Measurements from ENCODE around the gene GSTM3. TPM values are rescaled to one million over a fixed set of nuclear protein-coding genes. Genes with fewer than 3 reads are reported as not detected.

Gene GSTM3
- polyA plus RNA-seq, 3 donors from 2014 or later, result 1.1 to 7.1 (median 5.9) TPM

GRCh38 chr1:109782927-109783326 lies 42.1 kb upstream of the GSTM3 start:
- no peak for DNase-seq
- Mint-ChIP-seq H3K4me1 (peaks cover 14 to 20% of the 10 kb centered on the region in 2 donors), H3K4me3 (no peak overlapping the region), H3K9me3 (peaks cover 0 to 15% (median 2%) of the 10 kb centered on the region in 6 donors), H3K27me3 (ENCODE audit: low read depth in 3 of 3) (peaks cover 6 to 19% (median 6%) of the 10 kb centered on the region in 3 donors), H3K36me3 (peaks cover 3 to 5% (median 4%) of the 10 kb centered on the region in 3 donors), H3K27ac (no peak overlapping the region)

GRCh38 chr1:109782514-109782913 lies 41.7 kb upstream of the GSTM3 start:
- Mint-ChIP-seq H3K4me1 (peaks cover 9 to 16% of the 10 kb centered on the region in 2 donors), H3K9me3 (peaks cover 0 to 15% (median 2%) of the 10 kb centered on the region in 6 donors), H3K36me3 (peaks cover 3 to 5% (median 4%) of the 10 kb centered on the region in 3 donors), H3K27ac (no peak overlapping the region), H3K27me3 (ENCODE audit: low read depth in 3 of 3) (peaks cover 2 to 15% (median 6%) of the 10 kb centered on the region in 3 donors), H3K4me3 (no peak overlapping the region)
- no peak for DNase-seq

DNA sequence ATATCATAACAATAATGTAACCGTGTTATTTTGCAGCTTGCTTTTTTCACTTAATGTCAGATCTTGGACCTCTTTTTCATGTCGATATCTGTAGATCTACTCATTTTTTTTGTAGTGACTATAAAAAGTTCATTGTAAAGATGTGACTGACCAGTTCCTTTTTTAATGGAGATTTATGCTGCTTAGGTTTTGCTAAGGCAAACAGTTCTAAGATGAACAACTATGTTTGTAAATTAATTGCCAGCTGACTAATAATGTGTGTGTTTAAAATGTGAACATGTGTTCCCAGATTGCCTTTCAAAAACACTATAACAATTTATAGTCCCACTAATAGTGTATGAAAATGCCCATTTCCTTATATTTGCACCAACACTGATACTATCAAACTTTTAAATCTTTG lies 41.0 kb upstream of the GSTM3 start:
- peaks cover 3 to 5% (median 4%) of the 10 kb centered on the region in 3 donors for H3K36me3 Mint-ChIP-seq
- peaks cover 7 to 12% of the 10 kb centered on the region in 2 donors for H3K4me1 Mint-ChIP-seq
- H3K9me3 Mint-ChIP-seq, result peaks cover 0 to 15% (median 2%) of the 10 kb centered on the region in 6 donors
- peaks cover 2 to 13% (median 6%) of the 10 kb centered on the region in 3 donors for H3K27me3 Mint-ChIP-seq (ENCODE audit: low read depth in 3 of 3)
- DNase-seq, result no peak
- no peak overlapping the region for H3K4me3 Mint-ChIP-seq
- H3K27ac Mint-ChIP-seq, result no peak overlapping the region

DNA sequence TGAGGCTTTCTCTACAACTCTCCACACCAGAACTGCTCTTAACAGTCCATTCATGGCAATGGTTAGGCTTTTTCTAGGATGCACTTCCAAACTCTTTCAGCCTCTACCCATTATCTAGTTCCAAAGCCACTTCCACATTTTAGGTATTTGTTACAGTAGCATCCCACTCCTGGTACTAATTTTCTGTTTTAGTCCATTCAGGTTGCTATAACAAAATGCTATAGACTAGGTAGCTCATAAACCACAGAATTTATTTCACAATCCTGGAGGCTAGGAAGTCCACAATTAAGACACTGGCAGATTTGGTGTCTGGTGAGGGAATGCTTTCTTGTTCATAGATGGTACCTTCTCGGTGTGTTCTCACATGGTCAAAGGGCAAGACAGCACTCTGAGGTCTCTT lies 40.1 kb upstream of the GSTM3 start:
- no peak for DNase-seq

GRCh38 chr1:109777980-109778625 lies 37.3 kb upstream of the GSTM3 start:
- H3K4me1 Mint-ChIP-seq, result peaks cover 4% of the 10 kb centered on the region in 2 donors
- peaks cover 4 to 12% (median 5%) of the 10 kb centered on the region in 3 donors for H3K27me3 Mint-ChIP-seq (ENCODE audit: low read depth in 3 of 3)
- no peak for DNase-seq
- peaks cover 0 to 5% (median 3%) of the 10 kb centered on the region in 3 donors for H3K36me3 Mint-ChIP-seq
- peak overlapping the region in 1 of 6 donors; percentile 35 for H3K27ac Mint-ChIP-seq
- H3K9me3 Mint-ChIP-seq, result peaks cover 0 to 15% (median 2%) of the 10 kb centered on the region in 6 donors
- H3K4me3 Mint-ChIP-seq, result no peak overlapping the region

More for the DNA sequence above, 40.1 kb upstream of the GSTM3 start:
- Mint-ChIP-seq H3K4me3 (no peak overlapping the region), H3K27ac (no peak overlapping the region), H3K9me3 (peaks cover 0 to 15% (median 2%) of the 10 kb centered on the region in 6 donors), H3K36me3 (peaks cover 3 to 5% (median 4%) of the 10 kb centered on the region in 3 donors), H3K4me1 (peaks cover 4% of the 10 kb centered on the region in 2 donors), H3K27me3 (ENCODE audit: low read depth in 3 of 3) (peaks cover 2 to 11% (median 6%) of the 10 kb centered on the region in 3 donors)

DNA sequence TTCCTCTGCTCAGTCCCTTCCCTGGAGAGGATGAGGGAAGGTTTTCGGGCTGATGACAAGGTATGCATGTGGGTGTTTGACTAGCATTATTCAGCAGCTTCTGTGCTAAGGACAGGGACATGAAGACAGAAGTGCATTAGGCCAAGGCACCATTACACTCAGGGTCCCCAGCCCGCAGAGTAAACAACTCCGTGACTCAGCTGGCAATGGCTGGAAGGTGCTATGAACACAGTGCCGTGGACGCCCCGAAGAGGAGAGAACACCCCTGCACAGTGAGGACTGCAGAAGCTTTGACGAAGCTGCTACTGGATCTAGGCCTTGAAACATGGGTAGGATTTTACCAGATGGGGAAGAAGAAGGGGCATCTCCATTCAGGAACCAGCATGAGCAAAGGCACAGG lies 36.6 kb upstream of the GSTM3 start:
- DNase-seq, result no peak
- H3K4me1 Mint-ChIP-seq, result peaks cover 4% of the 10 kb centered on the region in 2 donors
- no peak overlapping the region for H3K4me3 Mint-ChIP-seq
- peaks cover 3 to 12% (median 5%) of the 10 kb centered on the region in 3 donors for H3K27me3 Mint-ChIP-seq (ENCODE audit: low read depth in 3 of 3)
- H3K36me3 Mint-ChIP-seq, result peaks cover 0 to 5% (median 3%) of the 10 kb centered on the region in 3 donors
- H3K27ac Mint-ChIP-seq, result peak overlapping the region in 2 of 6 donors; percentile 15 to 41
- peaks cover 0 to 15% (median 2%) of the 10 kb centered on the region in 6 donors for H3K9me3 Mint-ChIP-seq

GRCh38 chr1:109776911-109777310 lies 36.1 kb upstream of the GSTM3 start:
- H3K4me1 Mint-ChIP-seq, result peaks cover 4% of the 10 kb centered on the region in 2 donors
- peaks cover 0 to 15% (median 2%) of the 10 kb centered on the region in 6 donors for H3K9me3 Mint-ChIP-seq
- H3K27me3 Mint-ChIP-seq (ENCODE audit: low read depth in 3 of 3), result peaks cover 3 to 12% (median 5%) of the 10 kb centered on the region in 3 donors
- H3K36me3 Mint-ChIP-seq, result peaks cover 0 to 5% (median 3%) of the 10 kb centered on the region in 3 donors
- peak; percentile 76 to 79 (median 78) for DNase-seq
- peak overlapping the region in 3 of 6 donors; percentile 15 to 80 (median 79) for H3K27ac Mint-ChIP-seq
- H3K4me3 Mint-ChIP-seq, result no peak overlapping the region

DNA sequence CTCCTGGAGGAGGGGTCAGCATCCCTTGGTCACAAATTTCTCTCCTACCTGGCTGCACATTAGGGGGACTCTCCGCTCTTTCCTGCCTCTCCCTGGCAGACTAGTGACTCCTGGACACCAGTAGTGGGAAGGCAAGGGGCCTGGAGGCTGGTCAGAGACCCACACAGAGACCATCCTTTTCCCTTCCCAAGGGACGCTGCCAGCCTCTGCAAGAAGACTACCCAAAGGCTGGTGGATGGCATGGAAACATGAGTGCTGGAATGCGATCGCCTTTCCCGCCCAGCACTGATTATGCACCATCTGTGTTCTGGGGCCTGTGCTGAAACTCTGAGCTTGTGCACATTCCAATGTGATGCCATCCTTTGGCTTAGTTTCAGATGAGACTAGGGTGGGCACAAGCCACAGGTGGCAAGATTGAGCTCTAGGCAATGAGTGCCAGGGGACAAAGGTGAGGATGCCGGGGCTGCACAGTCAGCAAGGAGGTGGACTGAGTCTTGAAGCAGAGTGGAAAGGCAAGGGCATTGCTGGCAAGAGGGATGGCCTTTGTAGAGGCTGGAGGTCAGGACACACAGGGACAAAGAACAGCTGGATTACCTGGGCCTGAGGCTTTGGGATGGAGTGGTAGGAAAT lies 35.5 kb upstream of the GSTM3 start:
- H3K27ac Mint-ChIP-seq, result no peak overlapping the region
- peaks cover 0 to 9% (median 1%) of the 10 kb centered on the region in 6 donors for H3K9me3 Mint-ChIP-seq
- H3K4me1 Mint-ChIP-seq, result peaks cover 4% of the 10 kb centered on the region in 2 donors
- H3K27me3 Mint-ChIP-seq (ENCODE audit: low read depth in 3 of 3), result peaks cover 3 to 12% (median 5%) of the 10 kb centered on the region in 3 donors
- peaks cover 0 to 3% (median under 1%) of the 10 kb centered on the region in 3 donors for H3K36me3 Mint-ChIP-seq
- no peak overlapping the region for H3K4me3 Mint-ChIP-seq
- no peak for DNase-seq

GRCh38 chr1:109775398-109775797 lies 34.6 kb upstream of the GSTM3 start:
- peaks cover 0 to 10% (median 5%) of the 10 kb centered on the region in 3 donors for H3K27me3 Mint-ChIP-seq (ENCODE audit: low read depth in 3 of 3)
- no peak for DNase-seq
- peaks cover 0 to under 1% (median 0%) of the 10 kb centered on the region in 6 donors for H3K9me3 Mint-ChIP-seq
- H3K36me3 Mint-ChIP-seq, result no peaks in the 10 kb centered on the region
- H3K4me3 Mint-ChIP-seq, result no peak overlapping the region
- peaks cover 4% of the 10 kb centered on the region in 2 donors for H3K4me1 Mint-ChIP-seq
- peak overlapping the region in 1 of 6 donors; percentile 17 for H3K27ac Mint-ChIP-seq

GRCh38 chr1:109773900-109774485 lies 33.2 kb upstream of the GSTM3 start:
- DNase-seq, result no peak
- Mint-ChIP-seq H3K27me3 (ENCODE audit: low read depth in 3 of 3) (peaks cover 1 to 10% (median 7%) of the 10 kb centered on the region in 3 donors), H3K27ac (peak overlapping the region in 1 of 6 donors; percentile 15), H3K4me3 (no peak overlapping the region), H3K4me1 (peaks cover 4% of the 10 kb centered on the region in 2 donors), H3K36me3 (no peaks in the 10 kb centered on the region), H3K9me3 (no peaks in the 10 kb centered on the region)

- no peaks in the 10 kb centered on the region for H3K9me3 Mint-ChIP-seq
- peaks cover 4% of the 10 kb centered on the region in 2 donors for H3K4me1 Mint-ChIP-seq
- no peak overlapping the region for H3K4me3 Mint-ChIP-seq
- DNase-seq, result peak; percentile 56 to 69 (median 62)
- peak overlapping the region in 2 of 6 donors; percentile 15 to 73 for H3K27ac Mint-ChIP-seq
- peaks cover 1 to 10% (median 7%) of the 10 kb centered on the region in 3 donors for H3K27me3 Mint-ChIP-seq (ENCODE audit: low read depth in 3 of 3)
- H3K36me3 Mint-ChIP-seq, result no peaks in the 10 kb centered on the region
These were observed 32.5 kb upstream of the GSTM3 start for GRCh38 chr1:109773203-109773899.

DNA sequence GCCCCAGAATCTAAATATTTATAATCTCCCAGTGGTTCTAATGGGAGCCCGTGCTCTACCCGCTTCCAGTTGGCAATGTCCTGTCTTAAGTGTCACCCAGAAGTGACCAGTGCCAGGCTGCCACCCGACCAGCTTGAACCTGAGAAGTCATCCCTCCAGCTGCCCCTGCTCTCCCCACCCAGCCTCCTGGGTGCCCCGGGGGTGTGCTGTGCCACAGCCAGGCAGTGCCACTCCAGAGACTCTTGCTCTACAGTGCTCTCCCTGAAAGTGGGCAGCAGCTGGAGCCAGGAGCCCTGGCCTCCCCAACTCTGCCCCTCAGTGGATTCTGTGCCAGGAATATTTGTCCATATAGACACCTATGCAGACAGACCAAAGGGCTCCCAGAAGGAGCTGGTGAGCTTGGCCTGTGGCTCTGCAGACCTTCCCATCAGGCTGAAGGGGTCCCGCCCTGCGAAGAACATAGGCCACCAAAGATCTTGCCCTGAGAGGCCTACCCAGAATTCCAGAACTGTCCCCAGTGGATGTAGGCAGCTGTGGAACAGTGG lies 31.9 kb upstream of the GSTM3 start:
- Mint-ChIP-seq H3K27ac (no peak overlapping the region), H3K9me3 (no peaks in the 10 kb centered on the region), H3K27me3 (ENCODE audit: low read depth in 3 of 3) (peaks cover 1 to 8% (median 7%) of the 10 kb centered on the region in 3 donors), H3K36me3 (no peaks in the 10 kb centered on the region), H3K4me1 (peaks cover 4% of the 10 kb centered on the region in 2 donors), H3K4me3 (no peak overlapping the region)
- no peak for DNase-seq
